Measurements from ENCODE around the gene COMMD1.
"Not testable (repeated sequence)": the region's sequence is repeated elsewhere in the genome, so short reads cannot be mapped to it uniquely, and the experiment has no call there.

COMMD1 gene

GRCh38 chr2:62032096-62032495 is 126.6 kb downstream of the COMMD1 start:
- DNase-seq: no peak

- no peak for DNase-seq
Observed at GRCh38 chr2:62034715-62035114, 129.2 kb downstream of the COMMD1 start.

- no peak for DNase-seq
Observed at GRCh38 chr2:62036229-62036628, 130.8 kb downstream of the COMMD1 start.

GRCh38 chr2:62036761-62037250 is 131.3 kb downstream of the COMMD1 start:
- DNase-seq: no peak

- DNase-seq: no peak
Observed at GRCh38 chr2:62038975-62039771, 133.7 kb downstream of the COMMD1 start.

- no peak for DNase-seq
Observed at GRCh38 chr2:62040926-62041325, 135.5 kb downstream of the COMMD1 start.

GRCh38 chr2:62041701-62042385 is 136.4 kb downstream of the COMMD1 start:
- not testable (repeated sequence) for DNase-seq

- no peak for DNase-seq
Observed at GRCh38 chr2:62042400-62042799, 136.9 kb downstream of the COMMD1 start.

- DNase-seq: no peak
Observed at GRCh38 chr2:62042944-62043343, 137.5 kb downstream of the COMMD1 start.

- no peak for DNase-seq
Observed at GRCh38 chr2:62045017-62045543, 139.6 kb downstream of the COMMD1 start.

- no peak for DNase-seq
Observed at GRCh38 chr2:62046141-62046540, 140.7 kb downstream of the COMMD1 start.

GRCh38 chr2:62050456-62051045 is 145.1 kb downstream of the COMMD1 start:
- DNase-seq: no peak

GRCh38 chr2:62054029-62054791 is 148.7 kb downstream of the COMMD1 start:
- DNase-seq: no peak

- no peak for DNase-seq
Observed at GRCh38 chr2:62054916-62055450, 149.5 kb downstream of the COMMD1 start.

GRCh38 chr2:62055724-62056336 is 150.4 kb downstream of the COMMD1 start:
- DNase-seq: no peak

- no peak for DNase-seq
Observed at GRCh38 chr2:62056341-62056740, 150.9 kb downstream of the COMMD1 start.

GRCh38 chr2:62065243-62065642 is 159.8 kb downstream of the COMMD1 start:
- no peak for DNase-seq

- DNase-seq: no peak
Observed at GRCh38 chr2:62071126-62071598, 165.7 kb downstream of the COMMD1 start.

- no peak for DNase-seq
Observed at GRCh38 chr2:62071760-62072680, 166.5 kb downstream of the COMMD1 start.

- no peak for DNase-seq
Observed at GRCh38 chr2:62074233-62074632, 168.8 kb downstream of the COMMD1 start.

All from NCI-H1930 (cell line).